HL-60/S4 treated with retinoic acid at 250 ng/mL for 4 days and 3 days (cell line): Measurements from ENCODE around the gene EXOC1.
"Not testable (repeated sequence)": the region's sequence is repeated elsewhere in the genome, so short reads cannot be mapped to it uniquely, and the experiment has no call there.

Source experiments
- in situ Hi-C: fragments of 300-500 bp; cut with MboI; formaldehyde crosslinking; loops from 2 replicates; pipeline ENCODE4 v1.7.0; 2022; ENCODE audit warnings: low sequenced_read_pairs

EXOC1 gene

DNA sequence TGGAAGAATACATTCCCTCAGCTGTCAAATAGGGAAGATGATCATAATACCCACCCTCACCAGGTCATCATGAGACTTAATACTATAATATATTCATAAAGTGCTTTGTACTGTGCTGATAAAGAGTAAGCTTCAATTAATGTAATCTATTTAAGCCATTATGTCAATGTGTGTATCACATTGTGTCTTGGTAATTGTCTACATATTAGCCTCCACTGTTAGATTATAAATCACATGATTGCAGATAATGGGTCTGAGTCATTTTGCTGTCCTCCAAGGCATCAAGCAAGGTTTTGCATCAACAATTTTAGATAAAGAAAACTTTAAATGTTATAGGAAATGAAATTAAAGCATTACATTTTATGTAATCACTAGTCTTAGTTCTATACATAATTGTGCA lies 50.1 kb downstream of the EXOC1 start:
- in situ Hi-C loops, result no loop called here

DNA sequence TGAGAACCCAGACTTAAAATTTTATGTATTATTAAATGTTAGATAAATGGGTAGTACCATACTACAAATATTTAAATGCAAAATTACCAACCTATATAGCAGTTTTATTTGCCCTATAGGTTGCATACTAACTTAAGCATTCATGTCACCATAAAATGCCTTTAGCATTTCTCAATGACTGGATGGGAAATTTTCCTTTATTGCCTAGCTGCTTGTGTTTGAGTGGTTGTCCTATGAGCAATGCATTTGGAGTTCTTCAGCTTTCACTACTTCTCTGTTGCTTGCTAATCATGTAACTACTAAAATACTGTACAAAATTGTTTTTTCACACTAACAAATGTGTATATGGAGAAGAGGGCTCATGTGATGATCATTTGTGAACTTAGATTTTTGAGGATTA lies 51.1 kb downstream of the EXOC1 start:
- in situ Hi-C loops, result no loop called here

- in situ Hi-C loops, result no loop called here
These were observed 52.9 kb downstream of the EXOC1 start for GRCh38 chr4:55906323-55906722.

- in situ Hi-C loops, result no loop called here
These were observed 53.5 kb downstream of the EXOC1 start for GRCh38 chr4:55906989-55907388.

- in situ Hi-C loops, result no loop called here
These were observed 54.0 kb downstream of the EXOC1 start for GRCh38 chr4:55907469-55907868.

GRCh38 chr4:55910140-55910539 lies 56.7 kb downstream of the EXOC1 start:
- in situ Hi-C loops, result no loop called here

- in situ Hi-C loops, result no loop called here
These were observed 58.8 kb downstream of the EXOC1 start for GRCh38 chr4:55912249-55912648.

GRCh38 chr4:55920571-55920970 lies 67.1 kb downstream of the EXOC1 start:
- in situ Hi-C loops, result no loop called here

GRCh38 chr4:55921093-55921492 lies 67.6 kb downstream of the EXOC1 start:
- in situ Hi-C loops, result no loop called here

DNA sequence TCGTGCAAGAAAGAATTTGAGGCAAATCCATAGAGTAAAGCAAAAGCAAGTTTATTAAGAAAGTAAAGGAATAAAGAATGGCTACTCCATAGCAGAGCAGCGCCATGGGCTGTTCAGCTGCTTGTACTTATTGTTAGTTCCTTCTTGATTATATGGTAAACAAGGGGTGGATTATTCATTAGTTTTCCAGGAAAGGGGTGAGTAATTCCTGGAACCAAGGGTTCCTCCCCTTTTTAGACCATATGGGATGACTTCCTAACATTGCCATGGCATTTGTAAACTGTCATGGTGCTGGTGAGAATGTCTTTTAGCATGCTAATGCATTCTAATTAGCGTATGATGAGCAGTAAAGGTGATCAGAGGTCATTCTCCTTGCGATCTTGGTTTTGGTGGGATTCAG lies 71.8 kb downstream of the EXOC1 start:
- in situ Hi-C loops, result no loop called here

DNA sequence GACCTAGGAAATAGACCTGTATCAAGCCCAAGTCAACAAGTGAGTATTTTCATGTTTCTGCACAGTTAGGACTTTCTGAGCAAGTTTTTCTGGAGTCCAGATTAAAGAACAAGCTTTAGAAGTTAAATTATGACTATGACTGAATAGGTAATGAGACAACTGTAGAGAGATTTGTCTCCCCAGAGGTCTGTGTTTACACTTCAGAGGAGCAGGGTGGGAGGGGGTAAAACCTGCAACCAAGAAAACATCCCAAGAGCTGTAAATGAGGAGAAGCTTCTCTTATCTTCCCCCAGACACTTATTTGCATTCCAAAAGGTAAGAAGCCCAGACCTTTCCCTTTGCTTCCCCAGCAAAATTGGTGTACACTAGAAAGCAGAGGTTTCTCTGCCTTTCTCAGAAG lies 73.2 kb downstream of the EXOC1 start:
- in situ Hi-C loops, result no loop called here

DNA sequence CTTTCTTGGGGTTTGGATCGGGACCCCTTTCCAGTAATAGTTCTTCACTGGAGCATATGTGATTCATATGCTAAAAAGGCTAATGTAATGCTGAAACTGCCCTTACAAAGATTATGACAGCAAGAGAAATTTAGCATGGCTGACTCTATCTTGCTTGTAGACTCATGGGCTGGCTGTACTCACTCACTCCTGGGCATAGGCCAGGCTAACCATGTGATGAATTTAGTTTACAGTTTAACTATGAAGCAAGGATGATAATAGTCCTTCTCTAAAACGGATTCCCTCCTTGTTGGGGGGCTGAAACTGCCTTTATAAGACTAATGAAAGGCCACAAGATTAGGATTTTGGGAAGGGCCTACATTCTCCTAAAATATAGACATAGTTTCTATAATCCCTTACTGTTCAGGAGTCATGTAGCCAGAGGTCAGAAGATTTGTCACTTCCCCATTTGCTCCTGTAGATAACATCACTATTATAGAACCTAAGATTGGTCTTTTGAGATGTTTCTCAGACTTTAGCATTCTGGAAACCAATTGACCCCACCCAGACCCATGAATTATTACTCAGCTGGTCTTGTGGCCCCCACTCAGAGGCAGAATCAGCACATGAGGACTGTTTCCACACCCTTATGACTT lies 74.5 kb downstream of the EXOC1 start:
- in situ Hi-C loops, result no loop called here

- in situ Hi-C loops, result no loop called here
These were observed 75.4 kb downstream of the EXOC1 start for GRCh38 chr4:55928846-55929245.

GRCh38 chr4:55931043-55931442 lies 77.6 kb downstream of the EXOC1 start:
- in situ Hi-C loops, result no loop called here

- in situ Hi-C loops, result no loop called here
These were observed 78.4 kb downstream of the EXOC1 start for GRCh38 chr4:55931833-55932232.

DNA sequence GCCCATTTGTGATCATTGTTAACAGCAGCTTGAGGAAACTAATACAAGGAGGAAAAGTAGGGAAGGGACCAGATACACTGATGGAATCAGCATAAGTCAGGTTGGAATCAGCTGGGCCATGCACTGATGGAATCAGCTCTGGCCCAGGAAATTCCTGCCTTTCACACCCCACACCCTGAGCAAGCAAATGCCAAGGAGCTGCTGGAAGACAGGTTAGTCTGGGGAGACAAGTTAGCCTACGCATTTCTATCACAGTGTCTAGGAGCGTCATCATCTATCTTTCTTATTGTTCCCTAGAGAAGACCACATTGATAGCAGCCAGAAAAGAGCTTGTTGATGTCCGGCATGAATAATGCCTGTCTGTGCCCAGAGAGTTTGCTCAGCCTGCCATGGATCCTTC lies 79.1 kb downstream of the EXOC1 start:
- in situ Hi-C loops, result no loop called here

DNA sequence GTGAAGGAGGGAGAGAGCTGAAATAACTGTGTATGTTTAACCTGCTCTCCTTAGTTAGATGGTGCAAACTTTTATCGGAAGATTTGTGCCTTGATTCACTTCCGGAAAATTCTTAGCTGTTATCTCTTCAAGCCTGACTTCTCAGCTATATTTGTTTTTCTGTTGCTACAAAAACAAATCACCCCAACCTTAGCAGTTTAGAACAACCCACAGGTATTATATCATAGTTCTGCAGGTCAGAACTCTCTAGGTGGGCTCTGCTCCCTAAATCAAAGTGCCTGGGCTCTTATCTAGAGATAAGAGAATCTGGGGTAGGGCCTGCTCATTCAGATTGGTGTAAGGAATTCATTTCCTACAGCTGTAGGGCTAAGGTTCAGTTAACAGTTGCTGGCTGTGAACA lies 80.2 kb downstream of the EXOC1 start:
- in situ Hi-C loops, result no loop called here

GRCh38 chr4:55935907-55936306 lies 82.5 kb downstream of the EXOC1 start:
- in situ Hi-C loops, result not testable (repeated sequence)

DNA sequence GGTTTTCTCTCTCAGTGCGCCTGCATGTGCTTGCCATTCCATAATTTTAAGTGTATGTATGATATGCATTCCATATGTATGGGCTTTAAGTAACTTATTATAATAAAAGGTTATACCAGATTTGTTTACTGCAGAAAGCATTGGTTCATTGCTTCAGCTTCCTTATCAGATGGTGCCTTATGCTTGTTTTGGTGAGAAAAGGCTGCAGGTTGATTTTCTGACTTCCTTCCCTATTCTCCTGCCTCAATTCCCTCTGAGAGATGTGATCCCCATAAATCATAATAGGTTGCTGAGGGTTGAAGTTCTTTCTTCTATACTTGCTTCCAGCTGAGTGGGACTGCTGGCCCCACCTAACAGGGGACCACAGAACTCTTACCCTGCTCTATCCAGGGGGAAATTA lies 85.0 kb downstream of the EXOC1 start:
- in situ Hi-C loops, result no loop called here

GRCh38 chr4:55939421-55939820 lies 86.0 kb downstream of the EXOC1 start:
- in situ Hi-C loops, result no loop called here

GRCh38 chr4:55941881-55942396 lies 88.5 kb downstream of the EXOC1 start:
- in situ Hi-C loops, result no loop called here

DNA sequence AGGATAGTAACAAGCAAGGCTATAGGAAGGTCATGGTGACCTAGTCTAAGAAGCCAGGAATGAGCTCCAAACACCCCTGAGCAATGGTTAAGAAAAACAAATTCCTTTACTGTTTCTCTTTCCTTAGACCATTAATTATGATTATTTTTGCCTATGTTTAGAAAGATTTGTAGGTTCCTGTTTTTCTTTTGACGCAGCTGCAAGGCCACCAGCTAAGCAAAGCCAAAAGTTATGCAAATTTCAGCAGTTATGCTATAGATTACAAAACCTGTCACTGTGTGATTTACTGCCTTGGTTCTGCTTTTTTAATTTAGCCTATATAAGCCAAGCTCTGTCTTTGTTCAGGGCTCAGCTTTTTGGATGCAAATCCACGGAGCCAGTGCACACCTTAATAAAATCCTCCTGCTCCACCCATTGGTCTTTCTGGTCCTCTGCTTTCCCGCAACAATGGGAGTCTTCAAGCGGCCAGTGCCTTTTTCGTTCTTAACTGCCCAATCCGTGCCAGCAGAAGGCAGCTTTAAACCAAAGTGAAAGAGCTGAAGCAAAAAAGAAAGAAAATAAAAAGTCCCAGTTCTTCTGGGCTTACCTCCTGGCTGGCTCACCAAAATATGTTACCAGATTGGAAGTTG lies 93.9 kb downstream of the EXOC1 start:
- in situ Hi-C loops, result no loop called here
